ENCODE measurements around the gene TCERG1. TPM values are rescaled to one million over a fixed set of nuclear protein-coding genes. Genes with fewer than 3 reads are reported as not detected.

Gene TCERG1
- polyA plus RNA-seq, 3 donors: 96.0 to 143 (median 134) TPM

GRCh38 chr5:146448783-146449519 is 1.8 kb downstream of the TCERG1 start:
- DNase-seq: no peak

- no peak for DNase-seq
Measured at GRCh38 chr5:146450002-146450401, 2.9 kb downstream of the TCERG1 start.

- DNase-seq: no peak
Measured at GRCh38 chr5:146451411-146451810, 4.3 kb downstream of the TCERG1 start.

GRCh38 chr5:146457431-146457830 is 10.3 kb downstream of the TCERG1 start:
- DNase-seq: no peak

GRCh38 chr5:146458894-146459293 is 11.8 kb downstream of the TCERG1 start:
- DNase-seq: no peak

GRCh38 chr5:146461319-146461718 is 14.2 kb downstream of the TCERG1 start:
- no peak for DNase-seq

- DNase-seq: no peak
Measured at GRCh38 chr5:146463446-146463845, 16.3 kb downstream of the TCERG1 start.

- no peak for DNase-seq
Measured at GRCh38 chr5:146466521-146467349, 19.6 kb downstream of the TCERG1 start.

- no peak for DNase-seq
Measured at GRCh38 chr5:146467760-146468159, 20.6 kb downstream of the TCERG1 start.

GRCh38 chr5:146474065-146474464 is 26.9 kb downstream of the TCERG1 start:
- no peak for DNase-seq

GRCh38 chr5:146475190-146475780 is 28.2 kb downstream of the TCERG1 start:
- DNase-seq: no peak

- no peak for DNase-seq
Measured at GRCh38 chr5:146475906-146476305, 28.8 kb downstream of the TCERG1 start.

GRCh38 chr5:146482775-146483174 is 35.6 kb downstream of the TCERG1 start:
- no peak for DNase-seq

- DNase-seq: no peak
Measured at GRCh38 chr5:146484714-146485391, 37.7 kb downstream of the TCERG1 start.

GRCh38 chr5:146490089-146490843 is 43.1 kb downstream of the TCERG1 start:
- DNase-seq: no peak

- no peak for DNase-seq
Measured at GRCh38 chr5:146494656-146495055, 47.5 kb downstream of the TCERG1 start.

- DNase-seq: no peak
Measured at GRCh38 chr5:146499680-146500079, 52.5 kb downstream of the TCERG1 start.

- no peak for DNase-seq
Measured at GRCh38 chr5:146507428-146507827, 60.3 kb downstream of the TCERG1 start.

- DNase-seq: no peak
Measured at GRCh38 chr5:146510559-146511125, 63.5 kb downstream of the TCERG1 start.

GRCh38 chr5:146513462-146513861 is 66.3 kb downstream of the TCERG1 start:
- no peak for DNase-seq

GRCh38 chr5:146514575-146514974 is 67.4 kb downstream of the TCERG1 start:
- no peak for DNase-seq
